ENCODE data around the gene DDO.

- TF ChIP-seq EZH2 (IDR thresholded peaks at IDR 0.05) (no peak), POLR2AphosphoS5 (IDR thresholded peaks at IDR 0.05; ENCODE audit: borderline replicate concordance, low read depth, low read length) (no peak)
Observed at GRCh38 chr6:110363748-110364147, 51.6 kb downstream of the DDO start.
